Peyer's patch (tissue), 4 donors: Measurements from ENCODE around the gene FOXE3. TPM values are rescaled to one million over a fixed set of nuclear protein-coding genes. Genes with fewer than 3 reads are reported as not detected.

Experiments
- DNase-seq, 3 donors: peaks; one replicate each; pipeline ENCODE4 v3.0.0-alpha.2; 2017 to 2019
- H3K27ac ChIP-seq, 4 donors: fragments of 200-600 bp; sonication (generic); one replicate each; pipeline ENCODE4 v1.5.1; 2016 to 2019
- H3K27me3 ChIP-seq, 2 donors: fragments of 200-600 bp; sonication (generic); one replicate each; pipeline ENCODE4 v1.5.1; 2019
- H3K36me3 ChIP-seq, 3 donors: fragments of 200-600 bp; sonication (generic); one replicate each; pipeline ENCODE4 v1.5.1; 2016 to 2019
- H3K4me1 ChIP-seq, 4 donors: fragments of 200-600 bp; sonication (generic); one replicate each; pipeline ENCODE4 v1.5.1; 2016 to 2019
- H3K4me3 ChIP-seq, 4 donors: fragments of 200-600 bp; sonication (generic); 1 replicate in 3 of 4; 2 replicates in 1 of 4; pipeline ENCODE4 v1.5.1; 2016 to 2019; ENCODE audit warnings: mild to moderate bottlenecking in 1 of 4
- H3K9me3 ChIP-seq, 4 donors: fragments of 200-600 bp; sonication (generic); one replicate each; pipeline ENCODE4 v1.5.1; 2016 to 2019; ENCODE audit warnings: mild to moderate bottlenecking in 1 of 4
- CTCF ChIP-seq, 6 experiments: fragments of 450-650 bp in 4 of 6; fragments of 200-600 bp in 2 of 6; sonication (generic) in 1 of 6; IDR thresholded peaks; one replicate each; pipeline ENCODE4 v1.5.1; 2017 to 2019; ENCODE audit warnings: antibody characterized with exemption in 6 of 6, mild to moderate bottlenecking in 3 of 6, moderate library complexity in 1 of 6
- POLR2A ChIP-seq, 2 donors: fragments of 450-650 bp; IDR thresholded peaks; one replicate each; pipeline ENCODE4 v1.5.1; 2017; ENCODE audit warnings: antibody characterized with exemption in 2 of 2, mild to moderate bottlenecking in 2 of 2, moderate library complexity in 2 of 2
- total RNA-seq, 4 donors: library from RNA; depleted of rRNA; stranded (reverse); fragments of >200 nt; gene quantifications; one replicate each; pipeline ENCODE4 v1.1.0, GENCODE V29; 2016

Gene FOXE3
- total RNA-seq, 4 donors from 2014 or later = not detected

DNA sequence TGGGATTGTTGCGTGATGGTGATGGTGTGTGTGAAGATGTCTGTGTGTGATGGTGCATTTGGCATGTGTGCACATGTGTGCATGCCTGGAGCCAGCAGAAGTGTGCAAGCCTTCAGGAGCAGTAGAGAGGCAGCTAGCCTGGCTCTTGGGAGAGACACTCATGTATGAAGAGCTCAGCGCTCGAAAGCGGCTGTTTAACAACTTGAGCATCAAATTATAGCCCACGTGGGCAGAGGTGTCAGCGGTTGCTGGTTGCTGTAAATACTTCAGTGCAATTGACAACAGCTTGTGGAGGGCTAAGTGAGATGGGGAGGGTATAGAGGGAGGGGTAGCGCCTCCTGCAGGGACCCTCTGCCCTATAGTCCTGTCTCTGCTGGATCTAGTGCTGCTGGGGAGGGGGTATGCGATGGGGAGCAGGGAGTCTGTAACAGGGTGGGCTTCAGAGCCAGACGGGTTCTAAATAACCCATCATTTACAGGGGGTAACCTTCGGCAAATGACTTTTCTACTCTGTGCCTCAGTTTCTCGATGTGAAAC, 43.2 kb downstream of the FOXE3 start:
- TF ChIP-seq POLR2A (IDR thresholded peaks at IDR 0.05) (no peak), CTCF (IDR thresholded peaks at IDR 0.05) (no peak)
- Histone ChIP-seq H3K4me1 (no peaks in the 10 kb centered on the region), H3K27me3 (no peaks in the 10 kb centered on the region)

GRCh38 chr1:47460040-47460439, 44.0 kb downstream of the FOXE3 start:
- no peak overlapping the region for H3K27ac ChIP-seq
- no peak overlapping the region for H3K4me3 ChIP-seq
- H3K4me1 ChIP-seq = no peaks in the 10 kb centered on the region
- no peaks in the 10 kb centered on the region for H3K27me3 ChIP-seq
- H3K36me3 ChIP-seq = no peaks in the 10 kb centered on the region
- TF ChIP-seq POLR2A (IDR thresholded peaks at IDR 0.05) = no peak
- no peak for TF ChIP-seq CTCF (IDR thresholded peaks at IDR 0.05)
- DNase-seq = no peak
- H3K9me3 ChIP-seq = peaks cover 0 to 3% (median 0%) of the 10 kb centered on the region in 4 donors

More for the DNA sequence above, 43.2 kb downstream of the FOXE3 start:
- no peak for DNase-seq
- Histone ChIP-seq H3K4me3 (no peak overlapping the region), H3K36me3 (no peaks in the 10 kb centered on the region), H3K27ac (no peak overlapping the region), H3K9me3 (peaks cover 0 to 3% (median 0%) of the 10 kb centered on the region in 4 donors)

DNA sequence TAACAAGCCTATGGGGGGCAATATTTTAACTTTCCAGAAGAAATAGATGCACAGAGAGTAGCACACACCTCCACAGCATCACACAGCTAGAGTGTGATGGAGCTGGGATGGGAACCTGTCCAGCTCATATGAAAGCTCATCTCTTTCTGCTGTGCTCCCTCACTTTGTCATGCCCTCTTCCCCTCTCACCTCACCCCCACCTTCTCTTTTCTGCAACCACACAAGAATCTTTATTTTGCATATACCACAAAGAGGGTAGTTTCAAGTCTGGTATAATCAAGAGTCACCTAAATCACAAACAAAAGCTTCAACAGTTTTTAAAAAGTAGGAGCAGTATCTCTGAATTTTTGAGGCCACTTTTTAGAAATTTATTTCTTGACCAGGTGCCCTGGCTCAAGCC, 44.4 kb downstream of the FOXE3 start:
- no peak overlapping the region for H3K27ac ChIP-seq
- no peaks in the 10 kb centered on the region for H3K27me3 ChIP-seq
- no peak for TF ChIP-seq POLR2A (IDR thresholded peaks at IDR 0.05)
- TF ChIP-seq CTCF (IDR thresholded peaks at IDR 0.05) = no peak
- H3K36me3 ChIP-seq = no peaks in the 10 kb centered on the region
- peaks cover 0 to 3% (median 0%) of the 10 kb centered on the region in 4 donors for H3K9me3 ChIP-seq
- H3K4me1 ChIP-seq = no peaks in the 10 kb centered on the region
- H3K4me3 ChIP-seq = no peak overlapping the region
- DNase-seq = no peak

GRCh38 chr1:47465605-47466004, 49.5 kb downstream of the FOXE3 start:
- Histone ChIP-seq H3K4me1 (no peaks in the 10 kb centered on the region), H3K27ac (no peak overlapping the region), H3K27me3 (no peaks in the 10 kb centered on the region), H3K4me3 (no peak overlapping the region), H3K9me3 (no peaks in the 10 kb centered on the region), H3K36me3 (no peaks in the 10 kb centered on the region)
- TF ChIP-seq CTCF (IDR thresholded peaks at IDR 0.05) = no peak
- DNase-seq = no peak

Other genes starting within 250 kb of the FOXE3 start
- gene PDZK1IP1, start 226.2 kb upstream of the FOXE3 start, total RNA-seq = 100 to 1,000 TPM in 2 of 4 donors, 10 to 100 TPM in 1, 1 to 10 TPM in 1; 5.8 to 224 (median 104) TPM
- 1 to 10 TPM; 1.2 to 7.4 (median 2.9) TPM for gene TAL1, start 184.1 kb upstream of the FOXE3 start, total RNA-seq
- 10 to 100 TPM in 1 of 4 donors, 1 to 10 TPM in 3; 4.5 to 14.0 (median 6.7) TPM for gene STIL, start 102.1 kb upstream of the FOXE3 start, total RNA-seq
- 100 to 1,000 TPM in 3 of 4 donors, 10 to 100 TPM in 1; 80.0 to 204 (median 111) TPM for gene CMPK1, start 82.5 kb upstream of the FOXE3 start, total RNA-seq
- 1 to 10 TPM in 3 of 4 donors, not detected in 1; 1.1 to 1.5 (median 1.3) TPM for gene FOXD2, start 21.8 kb downstream of the FOXE3 start, total RNA-seq